Neural cell (in vitro differentiated cells): ENCODE data around the gene TSPAN9. TPM values are rescaled to one million over a fixed set of nuclear protein-coding genes. Genes with fewer than 3 reads are reported as not detected.

Experiments
- H2AFZ ChIP-seq: fragments of 200-600, 300-800 bp; sonication (generic), shearing (Covaris generic); 2 replicates; pipeline ENCODE4 v1.6.0; 2014; ENCODE audit warnings: low read depth, mild to moderate bottlenecking, antibody characterized with exemption, low read length, moderate library complexity
- H3F3A ChIP-seq: fragments of 200-600 bp; shearing (Covaris generic); 2 replicates; pipeline ENCODE4 v1.6.1; 2016; ENCODE audit warnings: mild to moderate bottlenecking, moderate library complexity, mixed read lengths, antibody characterized with exemption, low read length; ENCODE audit not compliant: insufficient read depth, poor library complexity, severe bottlenecking
- H3K27ac ChIP-seq: fragments of 200-600, 300-800 bp; sonication (generic), shearing (Covaris generic); 2 replicates; pipeline ENCODE4 v1.5.1; 2014; ENCODE audit warnings: mild to moderate bottlenecking, low read length, moderate library complexity
- H3K27me3 ChIP-seq: fragments of 300-800, 200-600 bp; sonication (generic), shearing (Covaris generic); 2 replicates; pipeline ENCODE4 v1.6.0; 2014; ENCODE audit warnings: mild to moderate bottlenecking, low read depth, low read length, moderate library complexity; ENCODE audit not compliant: insufficient read depth
- H3K36me3 ChIP-seq: fragments of 300-800, 200-600 bp; sonication (generic), shearing (Covaris generic); 2 replicates; pipeline ENCODE4 v1.5.1; 2014; ENCODE audit warnings: mild to moderate bottlenecking, antibody characterized with exemption, low read length, moderate library complexity; ENCODE audit not compliant: insufficient read depth
- H3K4me2 ChIP-seq: fragments of 300-800, 200-600 bp; sonication (generic), shearing (Covaris generic); 2 replicates; pipeline ENCODE4 v1.6.0; 2014; ENCODE audit warnings: mild to moderate bottlenecking, low read length
- H3K4me3 ChIP-seq: fragments of 300-800, 200-600 bp; sonication (generic), shearing (Covaris generic); 2 replicates; pipeline ENCODE4 v1.5.1; 2014; ENCODE audit warnings: mild to moderate bottlenecking, low read length, moderate library complexity
- H3K79me2 ChIP-seq: fragments of 200-600 bp; shearing (Covaris generic); replicated peaks from 2 replicates; pipeline ENCODE4 v1.6.0; 2014; ENCODE audit warnings: mild to moderate bottlenecking, low read length, moderate library complexity; ENCODE audit not compliant: insufficient read depth
- H3K9ac ChIP-seq: fragments of 300-800, 200-600 bp; sonication (generic), shearing (Covaris generic); 2 replicates; pipeline ENCODE4 v1.6.1; 2016; ENCODE audit warnings: mild to moderate bottlenecking, low read length, mixed read lengths
- H3K9me2 ChIP-seq: fragments of 200-600 bp; shearing (Covaris generic); 2 replicates; pipeline ENCODE4 v1.6.1; 2016; ENCODE audit warnings: mild to moderate bottlenecking, low read length, mixed read lengths; ENCODE audit not compliant: insufficient read depth
- H3K9me3 ChIP-seq: fragments of 200-600, 300-800 bp; sonication (generic), shearing (Covaris generic); 2 replicates; pipeline ENCODE4 v1.6.1; 2016; ENCODE audit warnings: mild to moderate bottlenecking, mixed run types, low read length, moderate library complexity, mixed read lengths
- H4K20me1 ChIP-seq: fragments of 200-600 bp; shearing (Covaris generic); 2 replicates; pipeline ENCODE4 v1.6.1; 2016; ENCODE audit warnings: mild to moderate bottlenecking, mixed run types; ENCODE audit not compliant: insufficient read depth
- CTCF ChIP-seq: fragments of 450-650 bp; IDR thresholded peaks from 2 replicates; pipeline ENCODE4 v1.5.1; 2014; ENCODE audit warnings: antibody characterized with exemption, mild to moderate bottlenecking, moderate library complexity; ENCODE audit not compliant: poor library complexity, severe bottlenecking
- EP300 ChIP-seq: fragments of 450-650 bp; conservative IDR thresholded peaks from 2 replicates; pipeline ENCODE4 v1.6.1; 2014; ENCODE audit warnings: antibody characterized with exemption, mild to moderate bottlenecking, moderate library complexity; ENCODE audit not compliant: poor library complexity, severe bottlenecking
- EZH2 ChIP-seq: fragments of 200-600, 300-800 bp; shearing (Covaris generic), sonication (generic); IDR thresholded peaks from 2 replicates; pipeline ENCODE4 v1.6.1; 2014; ENCODE audit warnings: antibody characterized with exemption, low read length, borderline replicate concordance, mild to moderate bottlenecking; ENCODE audit not compliant: insufficient read depth, poor library complexity, severe bottlenecking
- MXI1 ChIP-seq: fragments of 450-650 bp; conservative IDR thresholded peaks from 2 replicates; pipeline ENCODE4 v1.6.1; 2014; ENCODE audit warnings: antibody characterized with exemption, mild to moderate bottlenecking; ENCODE audit not compliant: poor library complexity, severe bottlenecking
- POLR2AphosphoS5 ChIP-seq: IDR thresholded peaks from 2 replicates; pipeline ENCODE4 v1.6.1; 2012
- RAD21 ChIP-seq: fragments of 450-650 bp; conservative IDR thresholded peaks from 2 replicates; pipeline ENCODE4 v1.6.1; 2014; ENCODE audit warnings: antibody characterized with exemption, mild to moderate bottlenecking, moderate library complexity
- REST ChIP-seq: IDR thresholded peaks from 2 replicates; pipeline ENCODE4 v1.6.1; 2012; ENCODE audit warnings: borderline replicate concordance
- SMC3 ChIP-seq: fragments of 450-650 bp; conservative IDR thresholded peaks from 2 replicates; pipeline ENCODE4 v1.6.1; 2014; ENCODE audit warnings: antibody characterized with exemption, mild to moderate bottlenecking, moderate library complexity; ENCODE audit not compliant: poor library complexity
- TAF1 ChIP-seq: IDR thresholded peaks from 2 replicates; pipeline ENCODE4 v1.6.1; 2012; ENCODE audit warnings: low read depth
- polyA plus RNA-seq: library from polyadenylated mRNA; depleted of rRNA; stranded (reverse); fragments of >200 nt; gene quantifications from 2 replicates; pipeline ENCODE4 v1.2.3, GENCODE V29; 2014

TSPAN9 gene
- polyA plus RNA-seq, 1 donor from 2014 or later = 11.9 TPM

- no peak overlapping the region for H2AFZ ChIP-seq
- H3K9ac ChIP-seq = no peak overlapping the region
- no peaks in the 10 kb centered on the region for H3K9me2 ChIP-seq
- no peaks in the 10 kb centered on the region for H3K79me2 ChIP-seq
- no peak overlapping the region for H3K4me3 ChIP-seq
- H3K36me3 ChIP-seq = no peaks in the 10 kb centered on the region
- H4K20me1 ChIP-seq = no peaks in the 10 kb centered on the region
- H3F3A ChIP-seq = no peaks in the 10 kb centered on the region
- no peak for TF ChIP-seq MXI1
- no peak for TF ChIP-seq CTCF
- no peaks in the 10 kb centered on the region for H3K27me3 ChIP-seq
- H3K9me3 ChIP-seq = no peaks in the 10 kb centered on the region
- no peak overlapping the region for H3K4me2 ChIP-seq
- H3K27ac ChIP-seq = no peak overlapping the region
Observed at GRCh38 chr12:3172124-3173007, 95.2 kb downstream of the TSPAN9 start.

DNA sequence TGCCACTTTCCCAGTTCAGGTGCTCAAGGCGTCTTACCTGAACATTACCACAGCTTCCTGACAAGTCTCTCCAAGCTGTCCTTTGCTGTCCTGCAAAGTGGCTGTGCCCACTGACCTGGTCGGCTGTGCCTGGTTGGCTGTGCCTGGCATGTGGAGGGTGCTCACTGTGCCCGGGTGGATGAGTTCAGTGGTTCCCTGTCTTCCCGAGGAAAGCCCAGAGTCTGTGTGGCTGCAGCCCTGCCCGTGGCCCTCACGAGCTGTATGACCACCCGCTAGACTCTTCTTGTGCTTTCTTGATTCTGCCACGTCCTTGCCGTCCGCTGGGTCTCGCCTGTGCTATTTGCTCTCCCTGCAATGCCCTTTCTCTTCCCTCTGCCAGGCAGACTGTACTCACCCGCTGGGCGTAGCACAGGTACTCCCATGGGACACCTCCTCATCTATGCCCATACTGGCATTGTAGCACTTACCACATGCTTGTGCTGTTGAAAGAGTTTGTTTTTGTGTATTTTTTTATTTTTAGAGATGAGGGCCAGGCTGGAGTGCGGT lies 95.9 kb downstream of the TSPAN9 start:
- H3K27ac ChIP-seq = no peak overlapping the region
- no peaks in the 10 kb centered on the region for H3K9me2 ChIP-seq
- no peak overlapping the region for H3K4me2 ChIP-seq
- no peaks in the 10 kb centered on the region for H3K9me3 ChIP-seq
- H2AFZ ChIP-seq = no peak overlapping the region
- no peaks in the 10 kb centered on the region for H3K36me3 ChIP-seq
- no peak overlapping the region for H3K9ac ChIP-seq
- no peaks in the 10 kb centered on the region for H3F3A ChIP-seq
- no peaks in the 10 kb centered on the region for H3K27me3 ChIP-seq
- H3K4me3 ChIP-seq = no peak overlapping the region
- H3K79me2 ChIP-seq = no peaks in the 10 kb centered on the region
- H4K20me1 ChIP-seq = no peaks in the 10 kb centered on the region
- no peak for TF ChIP-seq REST
- no peak for TF ChIP-seq SMC3
- no peak for TF ChIP-seq POLR2AphosphoS5

- H3K4me3 ChIP-seq = no peak overlapping the region
- no peak overlapping the region for H3K9ac ChIP-seq
- TF ChIP-seq EP300 (no peak), CTCF (no peak), RAD21 (no peak), SMC3 (no peak), POLR2AphosphoS5 (no peak), TAF1 (no peak), MXI1 (no peak), REST (no peak), EZH2 (no peak)
- H4K20me1 ChIP-seq = no peaks in the 10 kb centered on the region
- no peaks in the 10 kb centered on the region for H3F3A ChIP-seq
- H3K36me3 ChIP-seq = no peaks in the 10 kb centered on the region
- H3K27ac ChIP-seq = no peak overlapping the region
- H3K27me3 ChIP-seq = no peaks in the 10 kb centered on the region
- H3K9me3 ChIP-seq = no peaks in the 10 kb centered on the region
- no peak overlapping the region for H2AFZ ChIP-seq
- H3K4me2 ChIP-seq = no peak overlapping the region
- H3K9me2 ChIP-seq = no peaks in the 10 kb centered on the region
- H3K79me2 ChIP-seq = no peaks in the 10 kb centered on the region
Observed at GRCh38 chr12:3173912-3174311, 96.7 kb downstream of the TSPAN9 start.
